ENCODE measurements around the gene SPATA21. TPM values are rescaled to one million over a fixed set of nuclear protein-coding genes. Genes with fewer than 3 reads are reported as not detected.

The SPATA21 gene
- total and polyA plus RNA-seq, 2 experiments from 2014 or later = 2.6 TPM; not detected in 1

DNA sequence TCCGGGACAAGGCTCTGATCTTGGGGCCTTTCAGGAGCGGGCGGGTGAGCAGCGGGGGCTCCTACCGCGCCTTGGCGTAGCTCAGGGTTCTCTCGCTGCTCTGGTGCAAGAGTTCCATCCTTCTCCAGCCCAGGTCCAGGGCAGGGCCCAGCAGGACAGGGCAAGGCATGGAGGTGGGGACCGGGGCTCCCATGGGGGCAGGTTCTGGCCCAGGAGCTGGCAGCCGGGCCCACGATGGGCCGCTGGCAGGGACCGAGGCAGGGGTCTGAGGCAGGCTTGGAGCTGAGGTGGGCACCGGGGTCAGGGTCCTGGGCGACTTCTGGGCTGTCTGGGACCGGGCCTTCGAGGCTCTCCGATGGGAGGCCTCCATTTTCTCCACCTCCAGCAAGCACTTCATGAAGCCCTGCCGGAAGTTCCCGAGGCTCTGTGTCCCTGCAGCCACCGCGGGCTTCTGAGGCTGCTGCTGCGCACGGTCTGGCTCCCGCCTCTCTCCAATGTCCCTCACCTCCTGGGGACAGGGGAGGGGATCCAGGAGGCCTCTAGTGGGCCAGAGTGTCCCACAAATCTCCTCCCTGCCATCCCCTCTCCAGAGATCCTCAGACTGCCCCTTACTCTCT is 27.6 kb downstream of the SPATA21 start:
- H3K27me3 ChIP-seq (ENCODE audit: insufficient read depth) = no peaks in the 10 kb centered on the region
- H3F3A ChIP-seq (replicated peaks; ENCODE audit: low read depth) = no peaks in the 10 kb centered on the region
- TF ChIP-seq, protein P1, sequence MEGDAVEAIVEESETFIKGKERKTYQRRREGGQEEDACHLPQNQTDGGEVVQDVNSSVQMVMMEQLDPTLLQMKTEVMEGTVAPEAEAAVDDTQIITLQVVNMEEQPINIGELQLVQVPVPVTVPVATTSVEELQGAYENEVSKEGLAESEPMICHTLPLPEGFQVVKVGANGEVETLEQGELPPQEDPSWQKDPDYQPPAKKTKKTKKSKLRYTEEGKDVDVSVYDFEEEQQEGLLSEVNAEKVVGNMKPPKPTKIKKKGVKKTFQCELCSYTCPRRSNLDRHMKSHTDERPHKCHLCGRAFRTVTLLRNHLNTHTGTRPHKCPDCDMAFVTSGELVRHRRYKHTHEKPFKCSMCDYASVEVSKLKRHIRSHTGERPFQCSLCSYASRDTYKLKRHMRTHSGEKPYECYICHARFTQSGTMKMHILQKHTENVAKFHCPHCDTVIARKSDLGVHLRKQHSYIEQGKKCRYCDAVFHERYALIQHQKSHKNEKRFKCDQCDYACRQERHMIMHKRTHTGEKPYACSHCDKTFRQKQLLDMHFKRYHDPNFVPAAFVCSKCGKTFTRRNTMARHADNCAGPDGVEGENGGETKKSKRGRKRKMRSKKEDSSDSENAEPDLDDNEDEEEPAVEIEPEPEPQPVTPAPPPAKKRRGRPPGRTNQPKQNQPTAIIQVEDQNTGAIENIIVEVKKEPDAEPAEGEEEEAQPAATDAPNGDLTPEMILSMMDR (conservative IDR thresholded peaks at IDR 0.05; ENCODE audit: low read depth in 2 of 2) = no peak
- no peak for TF ChIP-seq EZH2 (IDR thresholded peaks at IDR 0.05; ENCODE audit: low read depth, unreplicated experiment)
- peak; percentile 53 for ATAC-seq
- H3K79me2 ChIP-seq (replicated peaks; ENCODE audit: insufficient read depth) = no peaks in the 10 kb centered on the region
- no peaks in the 10 kb centered on the region for H3K4me1 ChIP-seq (ENCODE audit: insufficient read depth)
- no peak for DNase-seq (ENCODE audit: low spot score)
- no peak overlapping the region for H3K4me3 ChIP-seq
- Mint-ChIP-seq H3K27ac (no peak overlapping the region), H3K9me3 (no peaks in the 10 kb centered on the region; the same call in 2 of the 3 replicates), H3K4me3 (no peak overlapping the region), H3K27me3 (ENCODE audit: insufficient read depth, low read depth, poor library complexity) (peaks cover 11% of the 10 kb centered on the region), H3K36me3 (ENCODE audit: low read depth) (no peaks in the 10 kb centered on the region; the same call in 2 of the 3 replicates), H3K4me1 (peaks cover 6% of the 10 kb centered on the region; the same call in 2 of the 3 replicates)
- H4K20me1 ChIP-seq (replicated peaks; ENCODE audit: insufficient read depth) = no peaks in the 10 kb centered on the region; the same call in 1 of the 2 replicates
- no peaks in the 10 kb centered on the region for H3K9me2 ChIP-seq (ENCODE audit: insufficient read depth)
- no peaks in the 10 kb centered on the region for H3K36me3 ChIP-seq (ENCODE audit: insufficient read depth)
- no peak overlapping the region for H3K27ac ChIP-seq (ENCODE audit: low read depth)
- H3K4me2 ChIP-seq = no peak overlapping the region
- H2AFZ ChIP-seq = peak overlapping the region; percentile 84; the same call in 1 of the 2 replicates

DNA sequence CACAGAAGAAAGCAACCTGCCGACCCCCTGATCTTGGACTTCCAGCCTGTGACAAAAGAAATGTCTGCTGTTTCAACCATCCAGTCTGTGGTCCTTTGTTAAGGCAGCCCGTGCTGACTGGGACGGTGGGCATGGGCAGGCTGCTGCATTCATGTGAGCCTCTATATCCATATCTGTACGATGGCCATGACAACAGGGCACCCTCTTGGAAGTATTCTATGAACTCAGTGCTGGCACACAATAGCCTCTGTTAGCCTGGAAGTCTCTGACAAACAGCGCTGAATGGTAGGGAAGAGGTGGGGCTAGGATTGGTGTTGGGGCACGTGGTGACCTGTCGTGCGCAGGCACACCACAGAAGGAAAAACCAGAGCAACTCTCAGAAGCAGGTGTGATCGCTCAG is 30.4 kb downstream of the SPATA21 start:
- H3K4me2 ChIP-seq = no peak overlapping the region
- no peaks in the 10 kb centered on the region for H3K9me2 ChIP-seq (ENCODE audit: insufficient read depth)
- no peaks in the 10 kb centered on the region for H3K27me3 ChIP-seq (ENCODE audit: insufficient read depth)
- no peaks in the 10 kb centered on the region for H3K36me3 Mint-ChIP-seq (ENCODE audit: low read depth)
- no peaks in the 10 kb centered on the region for H3F3A ChIP-seq (replicated peaks; ENCODE audit: low read depth)
- no peaks in the 10 kb centered on the region for H3K79me2 ChIP-seq (replicated peaks; ENCODE audit: insufficient read depth)
- no peak overlapping the region for H2AFZ ChIP-seq
- no peaks in the 10 kb centered on the region for H3K36me3 ChIP-seq (ENCODE audit: insufficient read depth)
- no peaks in the 10 kb centered on the region; the same call in 2 of the 3 replicates for H3K9me3 Mint-ChIP-seq
- H4K20me1 ChIP-seq (replicated peaks; ENCODE audit: insufficient read depth) = no peaks in the 10 kb centered on the region; the same call in 1 of the 2 replicates
- H3K4me3 ChIP-seq = no peak overlapping the region
- H3K4me1 ChIP-seq (ENCODE audit: insufficient read depth) = no peaks in the 10 kb centered on the region
- DNase-seq (ENCODE audit: low spot score) (no peak), ATAC-seq (no peak)
- H3K27ac Mint-ChIP-seq = no peak overlapping the region
- no peak overlapping the region for H3K4me3 Mint-ChIP-seq
- peaks cover 14% of the 10 kb centered on the region for H3K27me3 Mint-ChIP-seq (ENCODE audit: insufficient read depth, low read depth, poor library complexity)
- H3K4me1 Mint-ChIP-seq = peaks cover 6% of the 10 kb centered on the region; the same call in 2 of the 3 replicates
- no peak overlapping the region for H3K27ac ChIP-seq (ENCODE audit: low read depth)
- TF ChIP-seq JUNB (IDR thresholded peaks at IDR 0.05; ENCODE audit: unreplicated experiment) (no peak), EZH2phosphoT487 (IDR thresholded peaks at IDR 0.05; ENCODE audit: unreplicated experiment) (no peak), CREB1 (CRISPR knock-in tag; IDR thresholded peaks at IDR 0.05; ENCODE audit: low read depth) (no peak), EZH2 (IDR thresholded peaks at IDR 0.05; ENCODE audit: low read depth, unreplicated experiment) (no peak), STAT1 (IDR thresholded peaks at IDR 0.05; ENCODE audit: unreplicated experiment) (no peak), ZNF114 (CRISPR knock-in tag; IDR thresholded peaks at IDR 0.05) (no peak), NANOG (IDR thresholded peaks at IDR 0.05; ENCODE audit: borderline replicate concordance) (no peak)
- TF ChIP-seq, protein P1 (conservative IDR thresholded peaks at IDR 0.05; ENCODE audit: low read depth in 2 of 2) = no peak
- TF ChIP-seq, protein P2, sequence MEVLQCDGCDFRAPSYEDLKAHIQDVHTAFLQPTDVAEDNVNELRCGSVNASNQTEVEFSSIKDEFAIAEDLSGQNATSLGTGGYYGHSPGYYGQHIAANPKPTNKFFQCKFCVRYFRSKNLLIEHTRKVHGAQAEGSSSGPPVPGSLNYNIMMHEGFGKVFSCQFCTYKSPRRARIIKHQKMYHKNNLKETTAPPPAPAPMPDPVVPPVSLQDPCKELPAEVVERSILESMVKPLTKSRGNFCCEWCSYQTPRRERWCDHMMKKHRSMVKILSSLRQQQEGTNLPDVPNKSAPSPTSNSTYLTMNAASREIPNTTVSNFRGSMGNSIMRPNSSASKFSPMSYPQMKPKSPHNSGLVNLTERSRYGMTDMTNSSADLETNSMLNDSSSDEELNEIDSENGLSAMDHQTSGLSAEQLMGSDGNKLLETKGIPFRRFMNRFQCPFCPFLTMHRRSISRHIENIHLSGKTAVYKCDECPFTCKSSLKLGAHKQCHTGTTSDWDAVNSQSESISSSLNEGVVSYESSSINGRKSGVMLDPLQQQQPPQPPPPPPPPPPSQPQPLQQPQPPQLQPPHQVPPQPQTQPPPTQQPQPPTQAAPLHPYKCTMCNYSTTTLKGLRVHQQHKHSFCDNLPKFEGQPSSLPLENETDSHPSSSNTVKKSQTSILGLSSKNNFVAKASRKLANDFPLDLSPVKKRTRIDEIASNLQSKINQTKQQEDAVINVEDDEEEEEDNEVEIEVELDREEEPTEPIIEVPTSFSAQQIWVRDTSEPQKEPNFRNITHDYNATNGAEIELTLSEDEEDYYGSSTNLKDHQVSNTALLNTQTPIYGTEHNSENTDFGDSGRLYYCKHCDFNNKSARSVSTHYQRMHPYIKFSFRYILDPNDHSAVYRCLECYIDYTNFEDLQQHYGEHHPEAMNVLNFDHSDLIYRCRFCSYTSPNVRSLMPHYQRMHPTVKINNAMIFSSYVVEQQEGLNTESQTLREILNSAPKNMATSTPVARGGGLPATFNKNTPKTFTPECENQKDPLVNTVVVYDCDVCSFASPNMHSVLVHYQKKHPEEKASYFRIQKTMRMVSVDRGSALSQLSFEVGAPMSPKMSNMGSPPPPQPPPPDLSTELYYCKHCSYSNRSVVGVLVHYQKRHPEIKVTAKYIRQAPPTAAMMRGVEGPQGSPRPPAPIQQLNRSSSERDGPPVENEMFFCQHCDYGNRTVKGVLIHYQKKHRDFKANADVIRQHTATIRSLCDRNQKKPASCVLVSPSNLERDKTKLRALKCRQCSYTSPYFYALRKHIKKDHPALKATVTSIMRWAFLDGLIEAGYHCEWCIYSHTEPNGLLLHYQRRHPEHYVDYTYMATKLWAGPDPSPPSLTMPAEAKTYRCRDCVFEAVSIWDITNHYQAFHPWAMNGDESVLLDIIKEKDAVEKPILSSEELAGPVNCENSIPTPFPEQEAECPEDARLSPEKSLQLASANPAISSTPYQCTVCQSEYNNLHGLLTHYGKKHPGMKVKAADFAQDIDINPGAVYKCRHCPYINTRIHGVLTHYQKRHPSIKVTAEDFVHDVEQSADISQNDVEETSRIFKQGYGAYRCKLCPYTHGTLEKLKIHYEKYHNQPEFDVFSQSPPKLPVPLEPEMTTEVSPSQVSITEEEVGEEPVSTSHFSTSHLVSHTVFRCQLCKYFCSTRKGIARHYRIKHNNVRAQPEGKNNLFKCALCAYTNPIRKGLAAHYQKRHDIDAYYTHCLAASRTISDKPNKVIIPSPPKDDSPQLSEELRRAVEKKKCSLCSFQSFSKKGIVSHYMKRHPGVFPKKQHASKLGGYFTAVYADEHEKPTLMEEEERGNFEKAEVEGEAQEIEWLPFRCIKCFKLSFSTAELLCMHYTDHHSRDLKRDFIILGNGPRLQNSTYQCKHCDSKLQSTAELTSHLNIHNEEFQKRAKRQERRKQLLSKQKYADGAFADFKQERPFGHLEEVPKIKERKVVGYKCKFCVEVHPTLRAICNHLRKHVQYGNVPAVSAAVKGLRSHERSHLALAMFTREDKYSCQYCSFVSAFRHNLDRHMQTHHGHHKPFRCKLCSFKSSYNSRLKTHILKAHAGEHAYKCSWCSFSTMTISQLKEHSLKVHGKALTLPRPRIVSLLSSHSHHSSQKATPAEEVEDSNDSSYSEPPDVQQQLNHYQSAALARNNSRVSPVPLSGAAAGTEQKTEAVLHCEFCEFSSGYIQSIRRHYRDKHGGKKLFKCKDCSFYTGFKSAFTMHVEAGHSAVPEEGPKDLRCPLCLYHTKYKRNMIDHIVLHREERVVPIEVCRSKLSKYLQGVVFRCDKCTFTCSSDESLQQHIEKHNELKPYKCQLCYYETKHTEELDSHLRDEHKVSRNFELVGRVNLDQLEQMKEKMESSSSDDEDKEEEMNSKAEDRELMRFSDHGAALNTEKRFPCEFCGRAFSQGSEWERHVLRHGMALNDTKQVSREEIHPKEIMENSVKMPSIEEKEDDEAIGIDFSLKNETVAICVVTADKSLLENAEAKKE (CRISPR knock-in tag; IDR thresholded peaks at IDR 0.05) = no peak
